NT2/D1 (cell line): ENCODE measurements around the gene HOXA10.

Experiments
- DNase-seq: peaks from one replicate; pipeline ENCODE4 v3.0.0-alpha.2; 2011; ENCODE audit warnings: low read depth, low spot score
- H3K27me3 ChIP-seq: 2 replicates; pipeline ENCODE4 v1.6.0; 2011; ENCODE audit warnings: mild to moderate bottlenecking; ENCODE audit not compliant: insufficient read length, insufficient read depth
- H3K36me3 ChIP-seq: 2 replicates; pipeline ENCODE4 v1.6.1; 2011; ENCODE audit warnings: mild to moderate bottlenecking, low read length, mixed read lengths; ENCODE audit not compliant: insufficient read depth, insufficient read length
- H3K4me1 ChIP-seq: 2 replicates; pipeline ENCODE4 v1.5.1; 2011; ENCODE audit not compliant: insufficient read depth, insufficient read length
- H3K4me3 ChIP-seq: 2 replicates; pipeline ENCODE4 v1.5.1; 2011; ENCODE audit warnings: low read depth; ENCODE audit not compliant: insufficient read length
- H3K9ac ChIP-seq: 2 replicates; pipeline ENCODE4 v1.6.0; 2011; ENCODE audit warnings: low read depth; ENCODE audit not compliant: insufficient read length
- H3K9me3 ChIP-seq: 2 replicates; pipeline ENCODE4 v1.5.1; 2011; ENCODE audit warnings: mild to moderate bottlenecking, low read length; ENCODE audit not compliant: insufficient read depth
- SUZ12 ChIP-seq: IDR thresholded peaks from 2 replicates; pipeline ENCODE4 v1.6.1; 2011; ENCODE audit not compliant: insufficient read length, insufficient read depth; ENCODE audit errors: extremely low read depth
- YY1 ChIP-seq: IDR thresholded peaks from 2 replicates; pipeline ENCODE4 v1.6.1; 2011; ENCODE audit not compliant: insufficient read length, insufficient read depth
- ZNF274 ChIP-seq: IDR thresholded peaks from 2 replicates; pipeline ENCODE4 v1.6.1; 2011; ENCODE audit warnings: mild to moderate bottlenecking, low read depth, low read length

Gene HOXA10

DNA sequence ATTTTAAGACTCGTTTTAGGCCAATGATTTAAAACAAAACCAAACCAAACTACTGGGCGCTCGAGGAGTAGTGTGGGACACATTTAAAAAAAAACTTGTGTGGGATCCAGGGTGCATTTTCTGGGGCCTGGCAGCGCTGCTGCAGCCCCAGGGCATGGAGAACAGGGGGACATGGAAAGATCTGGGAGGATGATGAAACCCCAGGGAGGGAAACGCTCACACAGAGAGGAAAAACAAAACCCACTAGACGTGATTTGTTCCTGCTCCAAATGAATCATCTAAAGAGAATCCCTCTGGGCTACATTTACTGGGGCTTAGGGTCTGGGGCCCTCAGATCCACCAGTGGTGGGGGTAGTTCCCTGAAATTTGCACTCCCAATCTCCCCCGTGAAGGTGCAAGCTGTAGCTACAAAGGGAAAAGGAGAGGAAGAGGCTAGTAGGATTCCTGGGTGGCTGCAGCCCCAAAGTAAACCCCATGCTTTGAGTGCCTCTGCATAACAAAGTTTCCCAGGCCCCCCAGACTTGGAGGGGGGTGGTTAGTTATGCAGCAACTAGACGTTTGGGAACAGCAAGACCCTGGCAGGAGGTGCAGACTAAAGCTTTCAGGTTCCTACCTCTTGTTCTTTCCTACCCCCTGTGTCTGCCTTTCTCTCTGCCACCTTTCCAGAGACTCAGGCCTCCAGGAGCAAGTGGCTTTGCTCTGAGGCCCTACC lies 40.3 kb upstream of the HOXA10 start:
- TF ChIP-seq ZNF274 (no peak), YY1 (no peak), SUZ12 (no peak)
- Histone ChIP-seq H3K36me3 (no peaks in the 10 kb centered on the region), H3K9ac (no peak overlapping the region), H3K9me3 (no peaks in the 10 kb centered on the region), H3K4me3 (no peak overlapping the region), H3K27me3 (peaks cover 58% of the 10 kb centered on the region), H3K4me1 (peaks cover 8% of the 10 kb centered on the region)
- DNase-seq, result no peak

DNA sequence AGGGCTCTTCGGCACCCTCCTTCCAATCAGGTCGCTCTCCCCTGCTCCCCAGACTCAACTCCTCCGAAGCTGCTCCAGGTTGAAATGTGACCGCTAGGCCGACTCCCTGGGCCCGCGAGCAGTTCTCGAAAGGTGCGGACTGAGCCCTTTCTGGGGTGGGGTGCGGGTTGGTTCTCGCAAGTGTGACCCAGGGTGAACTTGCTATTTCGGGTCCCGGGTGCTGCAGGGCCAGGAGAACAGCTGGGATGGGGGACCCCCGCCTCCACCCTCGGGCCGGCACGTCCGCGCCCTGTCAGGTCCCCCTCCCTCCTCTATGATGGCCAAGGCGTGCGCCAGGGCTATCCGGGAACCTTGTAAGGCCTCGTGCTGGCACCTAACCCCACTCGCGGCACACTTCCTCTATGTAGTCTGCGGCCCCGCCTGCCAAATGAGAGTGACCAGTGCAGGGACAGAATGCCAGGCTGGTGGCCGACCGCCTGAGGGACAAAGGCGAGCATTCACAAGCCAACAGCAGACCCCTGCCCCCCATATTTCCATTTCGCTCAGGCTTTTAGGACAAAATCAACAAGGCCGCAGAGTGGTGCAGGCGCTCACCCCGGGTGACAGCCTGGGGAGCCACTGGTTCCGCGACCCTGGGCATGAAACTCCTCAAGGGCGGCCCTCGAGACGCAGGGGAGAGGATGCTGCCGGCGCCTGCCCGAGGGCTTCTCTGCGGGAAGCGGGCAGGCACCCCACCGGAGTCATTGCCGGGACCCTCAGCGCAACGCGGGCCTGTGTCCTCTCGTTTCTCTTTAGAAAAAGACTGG lies 39.5 kb upstream of the HOXA10 start:
- Histone ChIP-seq H3K9ac (peak overlapping the region; percentile 43), H3K4me1 (peaks cover 8% of the 10 kb centered on the region), H3K9me3 (no peaks in the 10 kb centered on the region), H3K27me3 (peaks cover 65% of the 10 kb centered on the region), H3K4me3 (no peak overlapping the region), H3K36me3 (no peaks in the 10 kb centered on the region)
- no peak for TF ChIP-seq SUZ12
- no peak for DNase-seq

DNA sequence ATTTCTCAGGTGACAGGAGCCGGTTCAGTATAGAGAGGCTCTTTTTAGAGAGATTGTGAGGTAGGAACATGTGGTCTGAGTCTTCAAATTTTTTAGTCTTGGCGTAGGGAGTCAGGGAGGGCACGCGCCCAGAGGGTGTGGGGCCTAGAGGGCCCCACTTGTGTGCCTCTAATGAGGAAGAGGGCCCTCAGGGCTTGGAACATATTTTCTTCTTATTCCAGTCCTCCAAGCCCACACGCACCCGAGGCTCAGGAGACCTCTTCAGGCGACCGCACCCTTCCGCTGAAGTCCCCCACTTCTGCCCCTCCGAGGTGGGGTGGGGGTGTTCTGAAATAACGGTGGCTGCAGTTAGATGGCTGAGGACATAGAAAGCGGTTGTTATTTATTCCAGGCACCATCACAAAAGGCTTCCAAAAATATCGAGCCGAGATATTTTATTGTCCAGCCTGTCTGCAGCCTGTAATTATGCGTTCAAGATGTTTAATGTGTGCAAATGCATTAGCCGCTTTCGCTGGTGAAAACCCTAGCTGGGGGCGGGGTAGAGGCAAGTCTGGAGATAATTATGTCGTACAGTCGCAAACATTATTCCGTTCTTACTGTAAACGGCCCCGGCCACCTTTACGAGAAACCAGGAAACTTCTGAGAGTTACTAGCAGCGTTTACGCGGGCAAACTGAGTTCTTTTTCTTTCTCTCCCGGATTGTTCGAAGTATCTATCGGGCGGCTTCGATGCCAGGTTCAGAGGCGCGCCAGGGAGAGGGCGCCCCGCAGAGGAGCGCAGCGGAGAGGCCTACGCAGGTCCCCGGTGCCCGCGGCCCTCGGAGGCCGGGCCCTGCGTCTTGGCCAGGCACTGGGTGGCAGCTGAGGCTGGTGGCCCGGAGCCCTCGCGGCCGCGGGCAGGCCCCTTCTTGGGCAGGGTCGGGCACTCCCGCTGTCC lies 38.6 kb upstream of the HOXA10 start:
- Histone ChIP-seq H3K9ac (no peak overlapping the region), H3K27me3 (peaks cover 74% of the 10 kb centered on the region), H3K36me3 (no peaks in the 10 kb centered on the region), H3K4me1 (peaks cover 8% of the 10 kb centered on the region), H3K9me3 (no peaks in the 10 kb centered on the region), H3K4me3 (no peak overlapping the region)
- TF ChIP-seq SUZ12 (no peak), ZNF274 (no peak), YY1 (no peak)
- no peak for DNase-seq

DNA sequence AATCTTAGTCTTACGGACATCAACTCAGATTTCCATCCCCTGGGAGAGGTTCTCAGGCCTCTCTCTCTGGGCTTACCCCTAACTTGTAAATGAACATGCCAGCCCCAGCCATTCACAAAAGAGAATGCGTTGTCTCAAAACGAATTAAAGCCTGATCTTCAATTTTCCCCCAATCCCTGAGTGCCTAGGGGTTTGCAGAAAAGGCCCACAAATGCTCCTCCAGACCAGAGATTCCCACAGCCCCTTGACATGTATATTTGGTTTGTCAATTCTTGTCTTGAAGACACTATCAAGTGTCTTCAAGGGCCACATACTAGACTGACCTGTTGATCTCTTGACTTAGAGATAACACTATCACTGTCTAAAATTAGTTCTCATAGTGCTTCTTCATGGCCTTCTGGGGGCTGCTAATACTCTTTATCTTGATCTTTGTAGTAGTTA lies 37.7 kb upstream of the HOXA10 start:
- no peak for DNase-seq
- H3K4me1 ChIP-seq, result peaks cover 8% of the 10 kb centered on the region
- H3K27me3 ChIP-seq, result peaks cover 77% of the 10 kb centered on the region
- H3K36me3 ChIP-seq, result no peaks in the 10 kb centered on the region
- TF ChIP-seq ZNF274, result no peak
- TF ChIP-seq SUZ12, result no peak
- TF ChIP-seq YY1, result no peak
- H3K9ac ChIP-seq, result no peak overlapping the region
- H3K4me3 ChIP-seq, result no peak overlapping the region
- H3K9me3 ChIP-seq, result no peaks in the 10 kb centered on the region

DNA sequence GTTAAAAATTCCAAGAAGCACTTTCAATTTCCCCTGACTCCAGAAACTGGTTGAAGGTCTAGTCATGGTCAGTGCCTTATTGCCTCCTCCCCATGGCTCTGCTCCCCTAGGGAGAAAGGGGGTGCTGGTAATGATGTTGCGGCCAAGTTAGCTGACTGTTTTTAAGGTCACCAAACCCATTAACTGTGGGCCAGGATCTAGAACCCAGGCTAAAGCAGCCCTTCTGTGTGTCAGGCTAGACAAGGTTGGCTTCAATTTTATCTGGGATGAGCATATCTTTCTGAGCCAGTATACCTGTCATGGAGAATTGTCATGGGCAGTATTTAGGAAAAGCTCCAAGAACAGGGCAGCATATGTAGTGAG lies 36.9 kb upstream of the HOXA10 start:
- H3K9ac ChIP-seq, result no peak overlapping the region
- H3K36me3 ChIP-seq, result no peaks in the 10 kb centered on the region
- peaks cover 7% of the 10 kb centered on the region for H3K4me1 ChIP-seq
- peaks cover 77% of the 10 kb centered on the region for H3K27me3 ChIP-seq
- DNase-seq, result no peak
- no peak overlapping the region for H3K4me3 ChIP-seq
- TF ChIP-seq SUZ12 (no peak), ZNF274 (no peak), YY1 (no peak)
- no peaks in the 10 kb centered on the region for H3K9me3 ChIP-seq

DNA sequence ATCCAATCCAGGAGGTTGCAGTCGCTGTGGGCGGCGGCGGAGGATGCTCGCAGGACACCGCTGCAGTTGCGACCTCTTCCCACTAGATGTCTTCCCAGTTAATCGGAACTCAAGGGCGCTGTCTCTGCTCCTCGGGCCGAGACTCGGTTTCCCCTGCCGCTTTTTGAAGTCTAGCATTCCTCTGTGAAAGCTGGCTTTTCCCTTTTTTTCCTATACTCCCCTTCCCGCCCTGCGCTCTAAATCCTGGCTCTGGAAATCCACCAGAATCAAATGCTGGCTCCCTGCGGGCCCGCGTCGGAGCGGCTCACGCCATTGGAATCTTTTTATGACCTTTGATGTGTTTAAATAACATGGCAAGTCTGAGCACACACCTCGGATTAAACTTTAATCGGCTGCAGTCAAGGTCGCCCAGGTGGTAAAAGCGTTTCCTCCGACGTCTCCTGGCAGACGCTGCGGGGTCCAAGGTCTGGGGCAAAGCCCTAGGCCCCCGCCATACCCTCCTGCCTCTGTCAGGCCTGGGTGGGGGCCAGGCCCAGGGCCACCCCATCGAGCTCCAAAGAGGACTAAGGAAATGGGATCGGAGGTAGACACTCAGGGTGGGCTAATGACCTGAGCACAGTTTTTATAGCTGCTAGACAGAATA lies 36.4 kb upstream of the HOXA10 start:
- Histone ChIP-seq H3K4me3 (no peak overlapping the region), H3K4me1 (peaks cover 10% of the 10 kb centered on the region), H3K9ac (no peak overlapping the region), H3K36me3 (no peaks in the 10 kb centered on the region), H3K27me3 (peaks cover 77% of the 10 kb centered on the region), H3K9me3 (no peaks in the 10 kb centered on the region)
- TF ChIP-seq SUZ12, result peak; percentile 8
- TF ChIP-seq ZNF274, result no peak
- no peak for TF ChIP-seq YY1
- no peak for DNase-seq
